Measurements from ENCODE around the gene DARS1.

DARS1 gene

DNA sequence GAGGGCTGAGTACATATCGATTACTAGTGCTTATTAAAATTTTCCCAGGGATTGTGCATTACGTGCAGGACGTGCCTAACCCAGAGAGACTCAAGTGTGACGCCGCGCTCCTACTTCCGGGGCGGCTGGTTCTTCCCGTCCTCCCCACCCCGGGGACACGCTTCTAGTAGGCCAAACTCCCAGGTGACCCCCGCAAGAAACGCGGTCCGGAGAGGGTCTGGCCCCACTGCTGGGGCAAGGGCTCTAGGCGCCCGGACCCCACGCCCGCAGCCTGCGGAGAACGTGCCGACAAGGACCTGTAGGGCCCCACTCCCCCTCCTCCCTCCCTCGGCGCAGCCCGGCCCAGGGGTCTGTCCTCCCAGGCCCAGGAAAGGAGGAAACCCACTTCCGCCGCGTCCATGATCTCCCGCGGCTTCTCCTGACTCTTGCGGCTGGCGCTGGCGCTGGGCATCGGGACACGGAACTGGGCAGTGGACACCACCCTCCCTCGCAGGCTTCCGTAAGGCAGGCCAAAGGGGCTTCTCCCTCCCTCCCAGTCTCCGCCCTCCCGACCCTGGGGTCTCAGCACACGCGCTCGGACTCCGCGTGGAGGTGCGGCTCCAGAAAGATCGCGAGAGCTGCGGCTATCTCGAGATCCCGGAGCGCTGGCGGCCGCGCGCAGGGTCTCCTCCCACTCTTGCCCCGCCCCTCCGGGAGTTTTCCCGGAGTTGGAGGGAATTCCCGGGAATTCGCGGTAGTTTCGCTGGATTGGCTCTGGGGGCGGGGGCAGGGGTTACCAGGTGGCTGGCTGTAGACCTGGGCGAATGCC is at the start of gene DARS1:
Gene DARS1, minus strand, starts transcription at position 609 of the 808 bp plus-strand sequence. Its CDS starts 158 bp downstream, at position 451.
- peak within 1 kb of the TSS; percentile 85 for H3K4me3 ChIP-seq (ENCODE audit: low read depth, low read length)
- peaks cover 24% of the 10 kb centered on the region for H3K36me3 ChIP-seq (ENCODE audit: insufficient read depth, low read length)
- H3K27me3 ChIP-seq (ENCODE audit: insufficient read depth, low read length), result no peaks in the 10 kb centered on the region
- peak within 1 kb of the TSS; percentile 97 for H2AFZ ChIP-seq (ENCODE audit: low read length, unreplicated experiment)
- H3K4me1 ChIP-seq (ENCODE audit: control insufficient read depth, insufficient read depth, low read length, unreplicated experiment), result peaks cover 13% of the 10 kb centered on the region
- H3K27ac ChIP-seq (ENCODE audit: low read depth, low read length), result peak within 1 kb of the TSS; percentile 99
- H3K79me2 ChIP-seq (ENCODE audit: control insufficient read depth, insufficient read depth, low read length, unreplicated experiment), result peaks cover 47% of the 10 kb centered on the region

DNA sequence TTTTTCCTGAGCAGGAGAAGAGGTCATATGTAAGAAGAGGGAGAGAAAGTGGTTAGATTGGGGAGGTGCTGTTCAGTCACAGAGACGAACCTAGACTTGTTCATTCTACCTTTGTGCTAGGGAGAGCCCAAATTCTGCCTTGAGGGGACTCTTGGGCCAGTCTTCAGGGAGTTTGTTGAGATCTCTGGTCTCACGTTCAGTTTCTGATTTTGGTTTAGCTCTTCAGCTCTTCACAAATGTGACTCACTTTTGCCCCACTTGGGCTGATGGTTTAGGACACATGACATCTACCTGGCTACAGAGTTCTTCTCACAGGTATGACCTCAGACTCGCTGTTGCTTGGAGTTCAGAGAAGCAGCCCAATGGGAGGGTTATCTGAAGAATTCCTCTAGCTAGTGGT is 49.2 kb upstream of the DARS1 start:
- Histone ChIP-seq H2AFZ (ENCODE audit: low read length, unreplicated experiment) (no peak overlapping the region), H3K4me3 (ENCODE audit: low read depth, low read length) (no peak overlapping the region), H3K27me3 (ENCODE audit: insufficient read depth, low read length) (peaks cover 70% of the 10 kb centered on the region)

DNA sequence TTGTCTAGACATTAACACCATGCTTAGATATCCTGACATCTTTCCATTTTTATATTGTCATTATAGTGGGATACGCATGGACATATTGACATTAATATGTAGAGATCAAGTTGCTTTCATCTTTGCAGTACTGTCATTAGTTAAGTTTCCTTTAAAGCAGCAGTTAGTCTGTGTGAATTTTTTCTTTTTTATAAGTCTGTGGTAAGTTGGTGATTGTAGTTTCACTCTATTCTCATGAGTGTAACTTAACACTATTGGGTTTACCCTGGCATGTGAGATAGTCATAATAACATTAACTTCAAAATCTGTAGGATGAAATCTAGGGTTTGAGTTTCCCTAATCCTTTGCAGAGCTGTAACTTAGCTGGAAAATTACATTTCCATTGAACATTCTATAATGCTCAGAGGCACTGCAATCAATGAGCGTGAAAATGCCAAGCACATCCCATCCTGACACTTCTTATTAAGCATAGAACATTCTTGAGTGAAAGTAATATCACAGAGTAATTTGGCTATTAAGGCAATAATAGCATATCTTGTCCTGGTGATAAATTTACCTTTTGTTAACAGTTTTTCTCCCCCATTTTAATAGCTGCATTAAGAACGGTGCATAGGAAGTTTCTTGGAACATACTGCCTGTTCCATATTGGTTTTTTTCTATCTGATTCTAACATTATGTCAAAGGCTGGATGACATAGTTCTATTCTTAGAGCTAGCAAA is 47.5 kb upstream of the DARS1 start:
- Histone ChIP-seq H2AFZ (ENCODE audit: low read length, unreplicated experiment) (no peak overlapping the region), H3K27me3 (ENCODE audit: insufficient read depth, low read length) (peaks cover 53% of the 10 kb centered on the region), H3K4me1 (ENCODE audit: control insufficient read depth, insufficient read depth, low read length, unreplicated experiment) (no peaks in the 10 kb centered on the region), H3K79me2 (ENCODE audit: control insufficient read depth, insufficient read depth, low read length, unreplicated experiment) (no peaks in the 10 kb centered on the region), H3K36me3 (ENCODE audit: insufficient read depth, low read length) (no peaks in the 10 kb centered on the region), H3K4me3 (ENCODE audit: low read depth, low read length) (no peak overlapping the region), H3K27ac (ENCODE audit: low read depth, low read length) (no peak overlapping the region)

More for the DNA sequence above, 49.2 kb upstream of the DARS1 start:
- H3K27ac ChIP-seq (ENCODE audit: low read depth, low read length), result no peak overlapping the region
- H3K36me3 ChIP-seq (ENCODE audit: insufficient read depth, low read length), result no peaks in the 10 kb centered on the region
- no peaks in the 10 kb centered on the region for H3K4me1 ChIP-seq (ENCODE audit: control insufficient read depth, insufficient read depth, low read length, unreplicated experiment)
- no peaks in the 10 kb centered on the region for H3K79me2 ChIP-seq (ENCODE audit: control insufficient read depth, insufficient read depth, low read length, unreplicated experiment)

DNA sequence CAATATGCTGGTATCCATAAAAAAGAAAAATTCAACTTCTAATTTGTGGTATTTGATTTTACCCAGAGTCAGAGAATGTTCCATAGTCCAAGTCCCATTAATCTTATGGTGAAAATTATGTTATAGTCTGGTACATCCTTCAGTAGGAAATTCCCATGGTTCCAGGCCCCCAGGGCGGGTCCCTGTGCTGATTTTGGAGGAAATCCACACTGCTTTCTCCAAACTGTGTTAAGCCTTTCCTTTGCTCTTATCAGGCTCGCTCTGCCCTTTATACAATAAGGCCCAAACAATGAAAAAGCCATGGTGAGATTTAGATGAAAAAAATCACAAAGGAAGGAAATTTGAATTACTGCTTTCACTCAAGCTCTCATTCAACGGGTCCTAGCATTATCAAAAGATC is 46.8 kb upstream of the DARS1 start:
- Histone ChIP-seq H3K79me2 (ENCODE audit: control insufficient read depth, insufficient read depth, low read length, unreplicated experiment) (no peaks in the 10 kb centered on the region), H3K27me3 (ENCODE audit: insufficient read depth, low read length) (peaks cover 48% of the 10 kb centered on the region), H3K27ac (ENCODE audit: low read depth, low read length) (no peak overlapping the region), H3K4me1 (ENCODE audit: control insufficient read depth, insufficient read depth, low read length, unreplicated experiment) (no peaks in the 10 kb centered on the region), H2AFZ (ENCODE audit: low read length, unreplicated experiment) (no peak overlapping the region), H3K36me3 (ENCODE audit: insufficient read depth, low read length) (no peaks in the 10 kb centered on the region), H3K4me3 (ENCODE audit: low read depth, low read length) (no peak overlapping the region)

DNA sequence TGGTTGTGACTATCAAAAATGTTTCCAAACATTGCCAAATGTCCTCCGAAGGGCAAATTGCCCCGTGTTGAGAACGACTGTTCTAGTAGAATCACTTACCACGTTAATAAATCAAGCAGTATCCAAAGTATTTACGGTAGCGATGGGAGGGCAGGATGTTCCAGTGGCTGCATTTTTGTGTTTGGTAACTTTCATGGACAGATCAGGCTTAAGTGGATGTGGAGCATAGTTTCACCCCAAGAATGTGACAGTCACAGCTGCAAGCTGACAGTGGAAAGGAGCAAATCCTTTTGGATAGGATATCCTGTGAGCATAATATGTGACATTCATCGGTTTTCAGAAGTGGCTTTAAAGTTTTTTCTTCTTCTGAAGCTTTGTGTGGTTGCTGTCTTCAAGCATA is 46.3 kb upstream of the DARS1 start:
- H3K27me3 ChIP-seq (ENCODE audit: insufficient read depth, low read length), result peaks cover 44% of the 10 kb centered on the region
- H3K79me2 ChIP-seq (ENCODE audit: control insufficient read depth, insufficient read depth, low read length, unreplicated experiment), result no peaks in the 10 kb centered on the region
- no peak overlapping the region for H3K27ac ChIP-seq (ENCODE audit: low read depth, low read length)
- no peaks in the 10 kb centered on the region for H3K4me1 ChIP-seq (ENCODE audit: control insufficient read depth, insufficient read depth, low read length, unreplicated experiment)
- H3K4me3 ChIP-seq (ENCODE audit: low read depth, low read length), result no peak overlapping the region
- no peak overlapping the region for H2AFZ ChIP-seq (ENCODE audit: low read length, unreplicated experiment)
- no peaks in the 10 kb centered on the region for H3K36me3 ChIP-seq (ENCODE audit: insufficient read depth, low read length)

DNA sequence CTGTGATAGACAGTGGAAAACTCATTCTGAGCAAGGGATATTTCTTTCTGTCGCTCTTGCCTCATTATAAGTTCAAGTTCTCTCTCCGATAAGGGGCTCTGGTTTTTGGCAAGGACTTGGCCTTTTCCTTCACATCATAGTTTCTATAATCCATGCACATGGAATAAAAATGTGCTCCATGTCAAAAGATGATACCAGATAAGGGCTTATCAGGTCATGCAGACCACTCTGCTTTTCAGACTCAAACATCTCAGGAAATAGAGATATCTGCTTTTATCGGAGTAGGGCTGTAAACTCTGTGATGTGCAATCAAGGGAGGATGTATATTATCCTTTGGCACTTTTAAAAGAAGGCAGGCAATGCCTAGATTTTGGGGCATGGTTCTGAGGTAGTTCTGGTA is 45.0 kb upstream of the DARS1 start:
- Histone ChIP-seq H3K79me2 (ENCODE audit: control insufficient read depth, insufficient read depth, low read length, unreplicated experiment) (no peaks in the 10 kb centered on the region), H3K4me1 (ENCODE audit: control insufficient read depth, insufficient read depth, low read length, unreplicated experiment) (no peaks in the 10 kb centered on the region), H2AFZ (ENCODE audit: low read length, unreplicated experiment) (no peak overlapping the region), H3K27me3 (ENCODE audit: insufficient read depth, low read length) (peaks cover 34% of the 10 kb centered on the region), H3K36me3 (ENCODE audit: insufficient read depth, low read length) (no peaks in the 10 kb centered on the region), H3K27ac (ENCODE audit: low read depth, low read length) (no peak overlapping the region), H3K4me3 (ENCODE audit: low read depth, low read length) (no peak overlapping the region)

DNA sequence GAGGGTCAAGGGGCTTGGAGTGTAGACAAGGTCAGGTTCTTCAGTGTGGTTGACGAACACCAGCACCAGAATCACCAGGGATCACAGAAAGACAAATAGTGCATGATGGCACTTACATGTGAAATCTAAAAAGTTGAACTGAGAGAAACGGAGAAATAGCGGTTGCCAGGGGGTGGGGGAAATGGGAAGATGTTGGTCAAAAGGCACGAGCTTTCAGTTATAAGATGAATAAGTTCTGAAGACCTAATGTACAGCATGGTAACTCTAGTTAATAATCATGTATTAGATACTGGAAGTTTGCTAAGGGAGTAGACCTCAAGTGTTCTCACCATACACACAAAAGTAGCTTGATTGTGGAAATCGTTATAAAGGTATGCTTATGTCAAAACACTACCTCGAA is 43.7 kb upstream of the DARS1 start:
- Histone ChIP-seq H3K27ac (ENCODE audit: low read depth, low read length) (no peak overlapping the region), H3K36me3 (ENCODE audit: insufficient read depth, low read length) (no peaks in the 10 kb centered on the region), H3K4me3 (ENCODE audit: low read depth, low read length) (no peak overlapping the region), H3K79me2 (ENCODE audit: control insufficient read depth, insufficient read depth, low read length, unreplicated experiment) (no peaks in the 10 kb centered on the region), H3K4me1 (ENCODE audit: control insufficient read depth, insufficient read depth, low read length, unreplicated experiment) (no peaks in the 10 kb centered on the region), H3K27me3 (ENCODE audit: insufficient read depth, low read length) (peaks cover 27% of the 10 kb centered on the region), H2AFZ (ENCODE audit: low read length, unreplicated experiment) (no peak overlapping the region)

DNA sequence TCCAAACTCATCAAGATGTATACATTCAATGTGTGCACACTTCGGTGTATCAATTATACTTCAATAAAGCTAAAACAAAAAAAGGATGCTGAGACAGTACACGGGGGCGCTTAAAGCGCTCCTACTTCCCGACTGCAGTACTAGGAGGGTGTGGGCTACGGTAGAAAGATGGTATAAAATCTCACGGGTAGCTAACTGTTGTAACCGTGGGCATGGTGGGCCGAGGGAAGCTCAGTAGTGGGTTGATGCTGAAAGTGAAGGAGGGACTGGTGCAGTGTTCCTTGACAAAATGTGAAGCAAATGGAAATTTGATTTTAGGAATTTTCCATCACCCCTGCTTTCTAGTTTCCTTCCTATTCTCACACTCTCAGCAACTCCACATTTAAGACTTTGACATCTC is 42.6 kb upstream of the DARS1 start:
- Histone ChIP-seq H3K27me3 (ENCODE audit: insufficient read depth, low read length) (peaks cover 16% of the 10 kb centered on the region), H3K4me3 (ENCODE audit: low read depth, low read length) (no peak overlapping the region), H3K4me1 (ENCODE audit: control insufficient read depth, insufficient read depth, low read length, unreplicated experiment) (no peaks in the 10 kb centered on the region), H3K79me2 (ENCODE audit: control insufficient read depth, insufficient read depth, low read length, unreplicated experiment) (no peaks in the 10 kb centered on the region), H3K36me3 (ENCODE audit: insufficient read depth, low read length) (no peaks in the 10 kb centered on the region), H3K27ac (ENCODE audit: low read depth, low read length) (no peak overlapping the region), H2AFZ (ENCODE audit: low read length, unreplicated experiment) (no peak overlapping the region)

DNA sequence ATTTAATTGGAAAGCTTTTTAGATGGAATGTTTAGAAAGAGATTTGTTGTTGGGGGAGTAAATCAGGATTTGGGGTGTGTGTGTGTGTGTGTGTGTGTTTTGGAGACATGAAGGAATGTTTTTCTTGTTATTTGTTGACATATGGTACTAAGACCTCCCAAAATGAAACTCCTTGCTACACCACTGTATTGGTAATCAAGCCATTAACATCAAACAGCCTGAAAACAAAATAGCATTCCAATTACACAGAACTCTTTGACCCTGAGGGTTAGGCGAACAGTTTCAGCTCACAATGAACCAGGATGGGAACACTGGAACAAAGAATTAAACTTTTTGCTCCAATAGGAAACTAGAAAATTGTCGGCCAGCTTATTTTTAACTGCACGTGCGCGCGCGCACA is 41.7 kb upstream of the DARS1 start:
- no peak overlapping the region for H3K4me3 ChIP-seq (ENCODE audit: low read depth, low read length)
- no peak overlapping the region for H2AFZ ChIP-seq (ENCODE audit: low read length, unreplicated experiment)
- no peaks in the 10 kb centered on the region for H3K79me2 ChIP-seq (ENCODE audit: control insufficient read depth, insufficient read depth, low read length, unreplicated experiment)
- no peaks in the 10 kb centered on the region for H3K4me1 ChIP-seq (ENCODE audit: control insufficient read depth, insufficient read depth, low read length, unreplicated experiment)
- H3K27me3 ChIP-seq (ENCODE audit: insufficient read depth, low read length), result peaks cover 10% of the 10 kb centered on the region
- H3K27ac ChIP-seq (ENCODE audit: low read depth, low read length), result no peak overlapping the region
- no peaks in the 10 kb centered on the region for H3K36me3 ChIP-seq (ENCODE audit: insufficient read depth, low read length)

DNA sequence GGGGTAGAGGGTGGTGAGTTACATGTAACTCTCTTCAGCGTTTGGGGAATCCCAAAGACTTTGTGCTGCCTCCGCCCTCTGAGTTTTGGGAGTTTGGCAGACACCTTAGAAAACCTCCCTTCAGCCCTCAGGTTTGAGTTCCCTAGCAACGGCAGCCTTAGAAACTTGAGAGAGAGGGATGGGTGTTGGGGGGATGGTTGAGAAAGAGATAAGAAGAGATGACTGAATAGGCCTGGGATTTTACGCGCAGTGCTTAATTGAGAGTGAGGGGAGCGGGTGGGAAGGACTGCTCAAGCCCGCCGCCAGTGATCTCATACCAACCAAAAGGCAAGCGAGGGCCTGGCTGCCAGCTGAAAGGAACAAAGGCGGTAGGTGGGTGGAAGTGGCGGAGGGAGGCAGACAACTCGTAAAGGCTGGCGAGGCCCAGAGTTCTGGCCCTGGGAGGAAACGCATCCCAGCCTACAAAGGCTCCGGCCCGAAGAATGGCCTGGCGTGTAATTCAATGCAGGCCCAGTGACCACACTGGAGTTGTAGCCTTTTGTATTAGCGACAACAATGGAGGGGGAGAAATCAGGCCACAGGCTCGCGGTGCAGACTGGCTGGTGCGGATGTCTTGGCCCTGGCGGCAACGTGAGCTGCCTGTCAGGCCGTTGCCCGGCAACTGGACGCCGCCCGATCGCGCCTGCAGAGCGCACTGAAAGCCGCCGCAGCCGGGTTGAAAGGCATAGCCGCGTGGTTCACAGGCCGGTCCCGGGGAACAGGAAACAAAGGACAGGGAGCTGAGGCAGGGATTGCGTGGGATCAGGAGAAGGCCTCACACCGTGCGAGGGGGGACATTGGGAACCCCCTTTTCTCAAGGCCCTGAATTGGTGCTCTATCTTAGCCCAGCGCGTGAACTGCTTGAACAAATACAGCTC is 39.9 kb upstream of the DARS1 start:
- Histone ChIP-seq H3K27ac (ENCODE audit: low read depth, low read length) (no peak overlapping the region), H2AFZ (ENCODE audit: low read length, unreplicated experiment) (no peak overlapping the region)

More for the DNA sequence above, 39.9 kb upstream of the DARS1 start:
- Histone ChIP-seq H3K4me1 (ENCODE audit: control insufficient read depth, insufficient read depth, low read length, unreplicated experiment) (no peaks in the 10 kb centered on the region), H3K4me3 (ENCODE audit: low read depth, low read length) (no peak overlapping the region), H3K79me2 (ENCODE audit: control insufficient read depth, insufficient read depth, low read length, unreplicated experiment) (no peaks in the 10 kb centered on the region), H3K36me3 (ENCODE audit: insufficient read depth, low read length) (no peaks in the 10 kb centered on the region), H3K27me3 (ENCODE audit: insufficient read depth, low read length) (peaks cover 7% of the 10 kb centered on the region)

All from ACC112 (cell line).